IMR-90 (cell line): ENCODE results near the gene FAF1. TPM values are rescaled to one million over a fixed set of nuclear protein-coding genes. Genes with fewer than 3 reads are reported as not detected.

Experiments used
- ATAC-seq: fragments of 200-7000 bp; cut with Tn5 transposase; 2 replicates; pipeline ENCODE4 v1.9.1; 2020; ENCODE audit warnings: low read depth, mild to moderate bottlenecking, moderate library complexity
- BruUV-seq: library from RNA; stranded (reverse); fragments of 400-500 nt; replicated peaks from 2 replicates; lab custom pipeline; 2021; lab: Mats Ljungman, UMichigan
- CTCF ChIA-PET: fragments of 300-600 bp; formaldehyde crosslinking; extraction: SDS; loops from one replicate; lab custom pipeline; 2021; ENCODE audit warnings: antibody characterized with exemption; lab: Yijun Ruan, JAX
- POLR2A ChIA-PET: fragments of 300-600 bp; sonication (Branson Sonifier 250); formaldehyde crosslinking; loops from one replicate; lab custom pipeline; 2022; ENCODE audit warnings: antibody characterized with exemption; ENCODE audit not compliant: unreplicated experiment; lab: Charles Lee
- DNase-seq: peaks from one replicate; pipeline ENCODE4 v3.0.0; 2013
- H2AFZ ChIP-seq: replicated peaks from 2 replicates; pipeline ENCODE3; 2013; ENCODE audit warnings: low read length, mild to moderate bottlenecking; ENCODE audit not compliant: poor library complexity
- H2AK5ac ChIP-seq: 2 replicates; pipeline ENCODE4 v1.6.1; 2013; ENCODE audit warnings: low read depth, low read length, inconsistent platforms
- H2AK9ac ChIP-seq: replicated peaks from 2 replicates; pipeline ENCODE3; 2013; ENCODE audit warnings: mild to moderate bottlenecking, low read depth, low read length, moderate library complexity; ENCODE audit not compliant: poor library complexity
- H2BK120ac ChIP-seq: 2 replicates; pipeline ENCODE4 v1.6.1; 2013; ENCODE audit warnings: low read depth, low read length, inconsistent platforms
- H2BK15ac ChIP-seq: 3 replicates; pipeline ENCODE4 v1.6.1; 2013; ENCODE audit warnings: low read depth, low read length, inconsistent platforms
- H2BK20ac ChIP-seq: 2 replicates; pipeline ENCODE4 v1.6.1; 2013; ENCODE audit warnings: low read depth, mild to moderate bottlenecking, inconsistent platforms, low read length, moderate library complexity
- H2BK5ac ChIP-seq: 2 replicates; pipeline ENCODE4 v1.6.1; 2013; ENCODE audit warnings: mild to moderate bottlenecking, low read depth, low read length, inconsistent platforms; ENCODE audit not compliant: poor library complexity, severe bottlenecking
- H3K14ac ChIP-seq: replicated peaks from 2 replicates; pipeline ENCODE4 v1.6.1; 2013; ENCODE audit warnings: low read depth, low read length, inconsistent platforms
- H3K18ac ChIP-seq: 2 replicates; pipeline ENCODE4 v1.6.1; 2013; ENCODE audit warnings: low read depth, low read length, control low read depth
- H3K23ac ChIP-seq: 2 replicates; pipeline ENCODE4 v1.6.1; 2013; ENCODE audit warnings: low read depth, low read length, inconsistent platforms
- H3K27ac ChIP-seq: 2 replicates; pipeline ENCODE4 v1.5.1; 2013; ENCODE audit warnings: mild to moderate bottlenecking, control low read depth, low read length; ENCODE audit not compliant: insufficient read depth
- H3K27me3 ChIP-seq: 2 replicates; pipeline ENCODE4 v1.6.1; 2013; ENCODE audit warnings: low read length; ENCODE audit not compliant: control insufficient read depth, insufficient read depth
- H3K36me3 ChIP-seq: 2 replicates; pipeline ENCODE4 v1.6.1; 2013; ENCODE audit warnings: low read length, mixed read lengths; ENCODE audit not compliant: control insufficient read depth, insufficient read depth
- H3K4ac ChIP-seq: 2 replicates; pipeline ENCODE4 v1.6.1; 2013; ENCODE audit warnings: low read depth, low read length, inconsistent platforms
- H3K4me1 ChIP-seq: 2 replicates; pipeline ENCODE4 v1.6.1; 2013; ENCODE audit warnings: low read length, mixed read lengths; ENCODE audit not compliant: control insufficient read depth, insufficient read depth
- H3K4me2 ChIP-seq: 2 replicates; pipeline ENCODE4 v1.6.1; 2013; ENCODE audit warnings: low read depth, mild to moderate bottlenecking, control low read depth, low read length, moderate library complexity
- H3K4me3 ChIP-seq: 2 replicates; pipeline ENCODE4 v1.5.1; 2013; ENCODE audit warnings: low read depth, mild to moderate bottlenecking, control low read depth, low read length, moderate library complexity; ENCODE audit not compliant: insufficient read depth
- H3K56ac ChIP-seq: 2 replicates; pipeline ENCODE4 v1.6.1; 2013; ENCODE audit warnings: low read length, inconsistent platforms; ENCODE audit not compliant: insufficient read depth; ENCODE audit errors: extremely low read depth
- H3K79me1 ChIP-seq, 2 experiments: 2 replicates each; pipeline ENCODE4 v1.6.1; 2013; ENCODE audit warnings: low read length in 2 of 2, inconsistent platforms in 1 of 2, low read depth in 1 of 2
- H3K9ac ChIP-seq: 2 replicates; pipeline ENCODE4 v1.6.1; 2013; ENCODE audit warnings: low read depth, low read length, control low read depth
- H3K9me1 ChIP-seq: 2 replicates; pipeline ENCODE4 v1.6.1; 2013; ENCODE audit warnings: low read length, inconsistent platforms; ENCODE audit not compliant: insufficient read depth
- H3K9me3 ChIP-seq: 2 replicates; pipeline ENCODE4 v1.6.1; 2013; ENCODE audit warnings: low read length; ENCODE audit not compliant: control insufficient read depth, insufficient read depth
- H4K20me1 ChIP-seq: 2 replicates; pipeline ENCODE4 v1.6.1; 2013; ENCODE audit warnings: low read length, inconsistent platforms; ENCODE audit not compliant: insufficient read depth
- H4K5ac ChIP-seq: 2 replicates; pipeline ENCODE4 v1.6.1; 2013; ENCODE audit warnings: mild to moderate bottlenecking, low read depth, low read length, control low read depth
- H4K8ac ChIP-seq, 2 experiments: 2 replicates each; pipeline ENCODE4 v1.6.1; 2013; ENCODE audit warnings: low read depth in 2 of 2, low read length in 2 of 2, control low read depth in 1 of 2, inconsistent platforms in 1 of 2
- H4K91ac ChIP-seq: 2 replicates; pipeline ENCODE4 v1.6.1; 2013; ENCODE audit warnings: low read depth, low read length, inconsistent platforms; ENCODE audit not compliant: insufficient read depth
- CHD1 ChIP-seq: IDR thresholded peaks from 2 replicates; pipeline ENCODE4 v1.6.1; 2012; ENCODE audit warnings: low read depth, low read length, improper control_type of control experiment
- MAZ ChIP-seq: IDR thresholded peaks from 2 replicates; pipeline ENCODE4 v1.6.1; 2012; ENCODE audit warnings: low read depth, mild to moderate bottlenecking, low read length, improper control_type of control experiment, moderate library complexity, borderline replicate concordance
- NFE2L2 ChIP-seq: fragments of 150-350 bp; IDR thresholded peaks from 2 replicates; pipeline ENCODE4 v1.6.1; 2016; ENCODE audit warnings: low read depth, mild to moderate bottlenecking, low read length
- WGBS, 2 experiments: methylation state at CpG; one replicate each; pipeline versions ENCODE4 v1.1.5 to v1.1.7; 2013; ENCODE audit warnings: missing lambda C conversion rate in 2 of 2; ENCODE audit not compliant: insufficient read length in 1 of 2; ENCODE audit errors: extremely low coverage in 2 of 2; 5-methylcytosine and 5-hydroxymethylcytosine counted together
- dilution Hi-C: fragments of 300-500 bp; cut with HindIII; formaldehyde crosslinking; loops from one replicate; pipeline ENCODE4 v1.14.3; 2018; ENCODE audit warnings: low sequenced_read_pairs; ENCODE audit not compliant: unreplicated experiment
- in situ Hi-C: fragments of 300-500 bp; cut with MboI; formaldehyde crosslinking; loops from 3 replicates; pipeline ENCODE4 v1.14.3; 2019; ENCODE audit warnings: low sequenced_read_pairs, inconsistent platforms, mixed read lengths
- intact Hi-C: fragments of 100-400 bp; cut with micrococcal nuclease; formaldehyde crosslinking; loops from 2 replicates; pipeline ENCODE4 v1.10.0; 2022
- polyA plus RNA-seq, 3 experiments: library from polyadenylated mRNA; depleted of rRNA; stranded (reverse); fragments of >200 nt; gene quantifications; 2 replicates each; pipeline ENCODE4 v1.2.3, GENCODE V29; 2012; ENCODE audit warnings: low replicate concordance in 1 of 3
- total RNA-seq: library from RNA; depleted of rRNA; stranded (reverse); fragments of >200 nt; gene quantifications from 2 replicates; pipeline ENCODE4 v1.2.3, GENCODE V29; 2012

FAF1 gene
- total and polyA plus RNA-seq, 2 of the 4 experiments (the other 2 are of a cell fraction): 18.8 to 72.9 TPM

- TF ChIP-seq CHD1: no peak
Observed at GRCh38 chr1:50822035-50822776, 137.9 kb downstream of the FAF1 start (continued).

- Histone ChIP-seq H3K18ac (no peak overlapping the region), H4K8ac (no peak overlapping the region), H3K4me2 (no peak overlapping the region), H2AK5ac (no peak overlapping the region), H2AK9ac (no peak overlapping the region), H3K79me1 (peaks cover 9 to 12% of the 10 kb centered on the region in 2 experiments; a peak in 1 of 4 replicates), H3K4me3 (no peak overlapping the region), H3K9me1 (no peaks in the 10 kb centered on the region), H3K27ac (no peak overlapping the region), H2BK15ac (no peak overlapping the region), H4K91ac (no peak overlapping the region), H3K9ac (no peak overlapping the region), H2BK120ac (no peak overlapping the region), H3K9me3 (no peaks in the 10 kb centered on the region), H2BK5ac (no peak overlapping the region), H3K56ac (no peak overlapping the region), H3K4me1 (peaks cover 2% of the 10 kb centered on the region; the same call in 1 of the 2 replicates), H3K4ac (no peak overlapping the region), H3K14ac (no peak overlapping the region), H3K23ac (no peak overlapping the region), H3K36me3 (no peaks in the 10 kb centered on the region), H4K20me1 (no peaks in the 10 kb centered on the region), H4K5ac (no peak overlapping the region), H2AFZ (no peak overlapping the region), H2BK20ac (no peak overlapping the region), H3K27me3 (no peaks in the 10 kb centered on the region)
- POLR2A ChIA-PET: interaction anchor here (0.6 kb wide), 1 partner anchor 17 kb away, joined by 3 read pairs; no protein-coding TSS in a partner anchor
- WGBS, 2 experiments: no CpG with 5 or more reads among the region's 2 CpGs
- in situ Hi-C loops (no loop called here), dilution Hi-C loops (no loop called here), intact Hi-C loops (no loop called here)
- TF ChIP-seq MAZ: no peak
- TF ChIP-seq CHD1: no peak
- TF ChIP-seq NFE2L2: no peak
- no TSS peak for BruUV-seq
- CTCF ChIA-PET: interaction anchor here (0.7 kb wide), 1 partner anchor 12 kb away, joined by 3 read pairs; no protein-coding TSS in a partner anchor
- no peak for ATAC-seq
- DNase-seq: no peak
Observed at GRCh38 chr1:50820545-50820944, 139.5 kb downstream of the FAF1 start.
